ENCODE measurements around the gene C11orf54.
"Not testable (repeated sequence)": the region's sequence is repeated elsewhere in the genome, so short reads cannot be mapped to it uniquely, and the experiment has no call there.

Gene C11orf54

GRCh38 chr11:93756748-93757147, 15.3 kb downstream of the C11orf54 start:
- no peak overlapping the region for H3K4me2 ChIP-seq (ENCODE audit: insufficient read depth, low read length)
- H3K79me2 ChIP-seq (ENCODE audit: insufficient read depth, low read length), result no peaks in the 10 kb centered on the region
- no peaks in the 10 kb centered on the region for H3K27me3 ChIP-seq (ENCODE audit: insufficient read depth, low read length, poor library complexity)
- TF ChIP-seq CTCF (IDR thresholded peaks at IDR 0.05; ENCODE audit: borderline replicate concordance, extremely low read depth, low read length, poor library complexity, severe bottlenecking), result no peak
- no peak for TF ChIP-seq EZH2 (IDR thresholded peaks at IDR 0.05; ENCODE audit: borderline replicate concordance, low read depth, low read length, severe bottlenecking)
- H3K9me3 ChIP-seq (ENCODE audit: insufficient read depth, low read length, severe bottlenecking), result no peaks in the 10 kb centered on the region
- H4K20me1 ChIP-seq (ENCODE audit: insufficient read depth, low read length), result no peaks in the 10 kb centered on the region
- no peak for DNase-seq
- no peak for ATAC-seq (ENCODE audit: insufficient read depth, low read depth)
- no peak overlapping the region for H3K9ac ChIP-seq (ENCODE audit: low read depth, low read length)
- no peaks in the 10 kb centered on the region for H3K4me1 ChIP-seq (ENCODE audit: insufficient read depth, low read length)
- no peak overlapping the region for H3K27ac ChIP-seq (ENCODE audit: low read length)
- H2AFZ ChIP-seq (ENCODE audit: low read depth, low read length), result no peak overlapping the region
- H3K36me3 ChIP-seq (ENCODE audit: insufficient read depth, low read length), result peaks cover 53% of the 10 kb centered on the region
- no peak overlapping the region for H3K4me3 ChIP-seq (ENCODE audit: low read depth in 1 of 2, low read length in 2 of 2)

DNA sequence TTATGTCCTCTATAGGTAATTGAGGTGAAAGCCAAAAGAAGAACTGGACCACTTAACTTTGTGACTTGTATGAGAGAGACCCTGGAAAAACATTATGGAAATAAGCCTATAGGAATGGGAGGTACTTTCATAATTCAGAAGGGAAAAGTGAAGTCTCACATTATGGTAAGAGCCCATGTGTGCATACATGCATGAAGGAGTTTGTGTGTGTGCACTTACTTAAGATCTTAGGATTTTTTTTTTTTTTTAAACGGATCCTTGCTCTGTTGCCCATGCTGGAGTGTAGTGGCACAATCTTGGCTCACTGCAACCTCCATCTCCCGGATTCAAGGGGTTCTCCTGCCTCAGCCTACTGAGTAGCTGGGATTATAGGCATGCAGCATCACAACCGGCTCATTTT, 15.8 kb downstream of the C11orf54 start:
- Histone ChIP-seq H4K20me1 (ENCODE audit: insufficient read depth, low read length) (no peaks in the 10 kb centered on the region), H3K36me3 (ENCODE audit: insufficient read depth, low read length) (peaks cover 57% of the 10 kb centered on the region), H3K27ac (ENCODE audit: low read length) (no peak overlapping the region), H3K4me1 (ENCODE audit: insufficient read depth, low read length) (no peaks in the 10 kb centered on the region), H3K9ac (ENCODE audit: low read depth, low read length) (no peak overlapping the region), H3K27me3 (ENCODE audit: insufficient read depth, low read length, poor library complexity) (no peaks in the 10 kb centered on the region), H3K4me2 (ENCODE audit: insufficient read depth, low read length) (no peak overlapping the region), H3K79me2 (ENCODE audit: insufficient read depth, low read length) (no peaks in the 10 kb centered on the region), H3K4me3 (ENCODE audit: low read depth in 1 of 2, low read length in 2 of 2) (no peak overlapping the region), H3K9me3 (ENCODE audit: insufficient read depth, low read length, severe bottlenecking) (no peaks in the 10 kb centered on the region), H2AFZ (ENCODE audit: low read depth, low read length) (no peak overlapping the region)
- ATAC-seq (ENCODE audit: insufficient read depth, low read depth), result no peak
- TF ChIP-seq CTCF (IDR thresholded peaks at IDR 0.05; ENCODE audit: borderline replicate concordance, extremely low read depth, low read length, poor library complexity, severe bottlenecking), result no peak
- TF ChIP-seq EZH2 (IDR thresholded peaks at IDR 0.05; ENCODE audit: borderline replicate concordance, low read depth, low read length, severe bottlenecking), result no peak
- no peak for DNase-seq

DNA sequence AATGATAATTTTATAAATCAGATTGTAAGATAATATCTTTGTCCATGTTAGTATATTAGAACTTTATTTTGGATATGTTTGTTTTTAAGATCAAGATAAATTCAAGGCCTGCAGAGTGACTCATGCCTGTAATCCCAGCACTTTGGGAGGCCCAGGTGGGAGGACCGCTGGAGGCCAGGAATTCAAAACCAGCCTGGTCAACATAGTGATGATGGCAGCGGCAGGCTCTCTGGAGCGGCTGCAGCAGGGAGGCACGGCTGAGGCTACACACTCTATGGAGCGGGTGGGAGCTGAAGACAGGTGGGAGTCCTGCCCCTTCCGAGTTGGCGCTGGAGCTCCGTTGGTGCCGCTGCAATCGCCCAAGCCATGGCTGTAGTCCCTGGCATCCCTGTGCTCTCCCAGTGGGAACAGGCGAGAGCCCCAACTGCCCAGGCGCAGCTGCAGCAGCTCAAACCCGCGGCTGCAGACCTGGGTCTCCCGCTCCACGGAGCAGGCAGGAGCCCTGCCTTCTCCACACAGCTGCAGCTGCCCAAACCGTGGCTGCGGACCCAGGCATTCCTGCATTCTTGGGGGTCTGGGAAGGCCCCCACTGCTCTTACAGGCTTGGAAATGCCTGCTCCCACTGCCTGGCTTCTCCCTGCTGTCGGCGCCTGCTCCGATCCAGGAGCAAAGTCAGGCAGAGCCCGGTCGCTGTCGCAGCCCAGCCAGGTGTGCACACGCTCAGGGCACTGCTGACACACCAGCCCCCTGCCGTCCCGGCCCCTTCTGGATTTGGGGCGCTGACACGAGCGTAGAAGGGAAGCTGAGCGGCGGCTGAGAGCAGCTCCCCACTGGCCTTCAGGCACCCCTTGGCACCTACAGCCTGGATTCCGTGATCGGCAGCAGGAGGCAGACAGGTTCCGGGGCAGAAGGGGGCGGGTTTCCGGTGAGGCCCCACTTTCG, 16.7 kb downstream of the C11orf54 start:
- no peak overlapping the region for H3K4me2 ChIP-seq (ENCODE audit: insufficient read depth, low read length)
- H3K9ac ChIP-seq (ENCODE audit: low read depth, low read length), result no peak overlapping the region
- TF ChIP-seq CTCF (IDR thresholded peaks at IDR 0.05; ENCODE audit: borderline replicate concordance, extremely low read depth, low read length, poor library complexity, severe bottlenecking), result no peak
- TF ChIP-seq EZH2 (IDR thresholded peaks at IDR 0.05; ENCODE audit: borderline replicate concordance, low read depth, low read length, severe bottlenecking), result no peak
- H3K4me1 ChIP-seq (ENCODE audit: insufficient read depth, low read length), result no peaks in the 10 kb centered on the region
- no peaks in the 10 kb centered on the region for H3K27me3 ChIP-seq (ENCODE audit: insufficient read depth, low read length, poor library complexity)
- no peaks in the 10 kb centered on the region for H3K9me3 ChIP-seq (ENCODE audit: insufficient read depth, low read length, severe bottlenecking)
- H3K4me3 ChIP-seq (ENCODE audit: low read depth in 1 of 2, low read length in 2 of 2), result no peak overlapping the region
- DNase-seq (no peak), ATAC-seq (ENCODE audit: insufficient read depth, low read depth) (no peak)
- H4K20me1 ChIP-seq (ENCODE audit: insufficient read depth, low read length), result no peaks in the 10 kb centered on the region
- H3K36me3 ChIP-seq (ENCODE audit: insufficient read depth, low read length), result peaks cover 64% of the 10 kb centered on the region
- H2AFZ ChIP-seq (ENCODE audit: low read depth, low read length), result no peak overlapping the region
- H3K79me2 ChIP-seq (ENCODE audit: insufficient read depth, low read length), result no peaks in the 10 kb centered on the region
- no peak overlapping the region for H3K27ac ChIP-seq (ENCODE audit: low read length)

DNA sequence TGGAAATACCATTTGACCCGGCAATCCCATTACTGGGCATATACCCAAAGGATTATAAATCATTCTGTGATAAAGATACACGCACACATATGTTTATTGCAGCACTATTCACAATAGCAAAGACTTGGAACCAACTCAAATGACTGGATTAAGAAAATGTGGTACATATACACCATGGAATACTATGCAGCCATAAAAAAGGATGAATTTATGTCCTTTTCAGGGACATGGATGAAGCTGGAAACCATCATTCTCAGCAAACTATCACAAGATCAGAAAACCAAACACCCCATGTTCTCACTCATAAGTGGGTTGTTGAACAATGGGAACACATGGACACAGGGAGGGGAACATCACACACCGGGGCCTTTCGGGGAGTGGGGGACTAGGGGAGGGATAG, 17.7 kb downstream of the C11orf54 start:
- H3K4me1 ChIP-seq (ENCODE audit: insufficient read depth, low read length); H3K4me3 ChIP-seq (ENCODE audit: low read depth in 1 of 2, low read length in 2 of 2); H3K9me3 ChIP-seq (ENCODE audit: insufficient read depth, low read length, severe bottlenecking); H3K4me2 ChIP-seq (ENCODE audit: insufficient read depth, low read length); H2AFZ ChIP-seq (ENCODE audit: low read depth, low read length); H3K27me3 ChIP-seq (ENCODE audit: insufficient read depth, low read length, poor library complexity); ATAC-seq (ENCODE audit: insufficient read depth, low read depth); H3K79me2 ChIP-seq (ENCODE audit: insufficient read depth, low read length); H3K27ac ChIP-seq (ENCODE audit: low read length); H4K20me1 ChIP-seq (ENCODE audit: insufficient read depth, low read length); DNase-seq; H3K9ac ChIP-seq (ENCODE audit: low read depth, low read length): not testable (repeated sequence)
- peaks cover 59% of the 10 kb centered on the region for H3K36me3 ChIP-seq (ENCODE audit: insufficient read depth, low read length)

Data from DND-41 (cell line).